GM13976 (cell line): ENCODE results near the gene POR.
"Not testable (repeated sequence)": the region's sequence is repeated elsewhere in the genome, so short reads cannot be mapped to it uniquely, and the experiment has no call there.

Experiments used
- DNase-seq: peaks from one replicate; pipeline ENCODE4 v3.0.0; 2012; ENCODE audit warnings: low spot score
- in situ Hi-C: fragments of 300-500 bp; cut with MboI; formaldehyde crosslinking; loops from one replicate; pipeline ENCODE4 v1.12.0; 2022; ENCODE audit warnings: low sequenced_read_pairs, mixed read lengths, inconsistent platforms; ENCODE audit not compliant: unreplicated experiment
- TF ChIP-seq, protein P1 (sequence below): IDR thresholded peaks from 2 replicates; pipeline ENCODE4 v1.5.1; 2012; ENCODE audit warnings: borderline replicate concordance, mild to moderate bottlenecking; ENCODE audit not compliant: insufficient read depth; ENCODE audit errors: extremely low read depth, missing control alignments, control extremely low read depth

Gene POR

DNA sequence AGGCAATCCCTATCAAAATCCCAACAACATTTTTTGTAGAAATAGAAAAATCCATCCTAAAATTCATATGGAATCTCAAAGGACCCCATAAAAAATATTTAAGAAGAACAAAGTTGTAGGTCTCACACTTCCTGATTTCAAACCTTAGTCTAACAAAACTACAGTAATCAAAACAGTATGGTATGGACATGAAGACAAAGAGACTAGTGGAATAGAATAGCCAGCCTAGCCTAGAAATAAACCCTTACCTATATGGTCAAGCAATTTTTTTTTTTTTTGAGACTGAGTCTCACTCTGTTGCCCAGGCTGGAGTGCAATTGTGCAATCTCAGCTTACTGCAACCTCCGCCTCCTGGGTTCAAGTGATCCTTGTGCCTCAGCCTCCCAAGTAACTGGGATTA, 83.1 kb downstream of the POR start:
- no peak for DNase-seq
- in situ Hi-C loops, result no loop called here
- TF ChIP-seq, protein P1, sequence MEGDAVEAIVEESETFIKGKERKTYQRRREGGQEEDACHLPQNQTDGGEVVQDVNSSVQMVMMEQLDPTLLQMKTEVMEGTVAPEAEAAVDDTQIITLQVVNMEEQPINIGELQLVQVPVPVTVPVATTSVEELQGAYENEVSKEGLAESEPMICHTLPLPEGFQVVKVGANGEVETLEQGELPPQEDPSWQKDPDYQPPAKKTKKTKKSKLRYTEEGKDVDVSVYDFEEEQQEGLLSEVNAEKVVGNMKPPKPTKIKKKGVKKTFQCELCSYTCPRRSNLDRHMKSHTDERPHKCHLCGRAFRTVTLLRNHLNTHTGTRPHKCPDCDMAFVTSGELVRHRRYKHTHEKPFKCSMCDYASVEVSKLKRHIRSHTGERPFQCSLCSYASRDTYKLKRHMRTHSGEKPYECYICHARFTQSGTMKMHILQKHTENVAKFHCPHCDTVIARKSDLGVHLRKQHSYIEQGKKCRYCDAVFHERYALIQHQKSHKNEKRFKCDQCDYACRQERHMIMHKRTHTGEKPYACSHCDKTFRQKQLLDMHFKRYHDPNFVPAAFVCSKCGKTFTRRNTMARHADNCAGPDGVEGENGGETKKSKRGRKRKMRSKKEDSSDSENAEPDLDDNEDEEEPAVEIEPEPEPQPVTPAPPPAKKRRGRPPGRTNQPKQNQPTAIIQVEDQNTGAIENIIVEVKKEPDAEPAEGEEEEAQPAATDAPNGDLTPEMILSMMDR, result no peak

GRCh38 chr7:76000566-76000965, 85.6 kb downstream of the POR start:
- TF ChIP-seq, protein P1, result no peak
- DNase-seq, result no peak
- in situ Hi-C loops, result no loop called here

DNA sequence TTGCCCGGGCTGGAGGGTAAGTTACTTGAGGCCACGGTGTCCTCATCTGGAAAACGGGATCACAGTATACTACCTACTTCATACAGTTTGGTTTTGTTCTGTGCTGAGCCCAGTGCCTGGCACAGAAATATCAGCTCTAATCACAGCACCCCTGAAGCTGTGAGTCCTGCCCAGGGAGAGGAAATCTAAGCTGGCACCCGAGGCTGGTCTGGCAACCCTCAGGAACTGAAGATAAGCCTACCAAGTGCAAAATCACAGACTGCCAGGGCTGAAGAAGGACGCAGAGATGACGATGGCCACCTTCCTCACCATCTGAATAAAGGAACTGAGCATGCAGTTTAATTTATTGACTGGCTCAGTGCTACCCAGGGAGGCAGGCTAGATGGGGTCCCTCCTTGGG, 87.2 kb downstream of the POR start:
- DNase-seq, result no peak
- in situ Hi-C loops, result no loop called here
- TF ChIP-seq, protein P1, result no peak

- TF ChIP-seq, protein P1, result no peak
- no peak for DNase-seq
- in situ Hi-C loops, result no loop called here
These were observed 87.9 kb downstream of the POR start for GRCh38 chr7:76002822-76003221.

- in situ Hi-C loops, result no loop called here
- TF ChIP-seq, protein P1, result no peak
- DNase-seq, result no peak
These were observed 88.4 kb downstream of the POR start for GRCh38 chr7:76003351-76003750.

DNA sequence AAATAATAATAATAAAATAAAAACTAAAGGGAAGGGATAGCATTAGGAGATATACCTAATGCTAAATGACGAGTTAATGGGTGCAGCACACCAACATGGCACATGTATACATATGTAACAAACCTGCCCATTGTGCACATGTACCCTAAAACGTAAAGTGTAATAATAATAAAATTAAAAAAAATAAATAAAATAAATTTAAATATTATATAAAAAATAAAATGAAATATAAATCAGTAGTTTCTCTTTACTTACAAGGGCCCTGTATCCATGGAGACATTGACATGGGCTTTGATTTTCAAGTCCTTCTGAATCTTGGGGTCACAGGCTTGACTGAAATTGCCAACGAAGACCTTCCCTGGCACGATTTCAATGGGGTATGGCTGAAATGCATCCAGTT, 90.0 kb downstream of the POR start:
- in situ Hi-C loops, DNase-seq: not testable (repeated sequence)

- DNase-seq, result peak; percentile 37
- TF ChIP-seq, protein P1, result no peak
- in situ Hi-C loops, result no loop called here
These were observed 93.3 kb downstream of the POR start for GRCh38 chr7:76008156-76008687.
